ENCODE data around the gene ILKAP. TPM values are rescaled to one million over a fixed set of nuclear protein-coding genes. Genes with fewer than 3 reads are reported as not detected.

ILKAP gene
- polyA plus RNA-seq, 6 donors from 2014 or later: 37.4 to 51.4 (median 48.4) TPM

GRCh38 chr2:238155761-238156694 lies 47.5 kb downstream of the ILKAP start:
- peak overlapping the region in 2 of 8 donors; percentile 29 to 41 for H3K4me3 Mint-ChIP-seq
- peaks cover 15 to 23% (median 19%) of the 10 kb centered on the region in 3 donors for H3K4me1 Mint-ChIP-seq
- peaks cover 0 to 2% (median 0%) of the 10 kb centered on the region in 7 donors for H3K9me3 Mint-ChIP-seq
- DNase-seq: no peak
- no peak overlapping the region for H3K27ac Mint-ChIP-seq
- no peak for ATAC-seq (ENCODE audit: low read depth in 2 of 2)
- no peaks in the 10 kb centered on the region for H3K36me3 Mint-ChIP-seq
- H3K27me3 Mint-ChIP-seq: peaks cover 8 to 19% (median 19%) of the 10 kb centered on the region in 3 donors

GRCh38 chr2:238155051-238155760 lies 48.3 kb downstream of the ILKAP start:
- H3K27ac Mint-ChIP-seq: no peak overlapping the region
- H3K36me3 Mint-ChIP-seq: no peaks in the 10 kb centered on the region
- peaks cover 8 to 12% (median 12%) of the 10 kb centered on the region in 3 donors for H3K27me3 Mint-ChIP-seq
- ATAC-seq (ENCODE audit: low read depth in 2 of 2) (no peak), DNase-seq (no peak)
- H3K9me3 Mint-ChIP-seq: peaks cover 0 to 2% (median 0%) of the 10 kb centered on the region in 7 donors
- no peak overlapping the region for H3K4me3 Mint-ChIP-seq
- peaks cover 10 to 17% (median 11%) of the 10 kb centered on the region in 3 donors for H3K4me1 Mint-ChIP-seq

DNA sequence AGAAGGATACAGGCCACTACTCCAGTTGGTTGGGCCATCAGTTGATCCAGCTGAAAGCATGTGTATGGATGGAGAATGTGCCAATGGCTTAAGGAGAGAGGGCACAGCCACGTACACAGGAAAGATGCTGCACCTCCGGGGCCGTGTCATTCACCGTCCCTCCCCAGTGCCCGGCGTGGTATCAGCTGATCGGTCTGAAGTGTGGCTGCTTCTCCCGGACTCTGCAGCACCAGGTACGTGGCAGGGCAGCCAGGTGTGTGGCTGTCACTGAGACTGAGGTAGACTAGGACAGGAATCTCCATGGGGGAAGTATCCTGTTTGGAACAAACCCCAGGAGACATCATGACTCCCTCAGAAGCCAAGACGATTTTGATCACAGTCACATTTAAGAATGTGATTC lies 48.9 kb downstream of the ILKAP start:
- Mint-ChIP-seq H3K4me1 (peaks cover 4 to 11% (median 5%) of the 10 kb centered on the region in 3 donors), H3K36me3 (no peaks in the 10 kb centered on the region), H3K27me3 (peaks cover 5 to 6% (median 6%) of the 10 kb centered on the region in 3 donors), H3K9me3 (peaks cover 0 to 2% (median 0%) of the 10 kb centered on the region in 7 donors), H3K4me3 (no peak overlapping the region), H3K27ac (no peak overlapping the region)
- ATAC-seq (ENCODE audit: low read depth in 2 of 2) (no peak), DNase-seq (no peak)

DNA sequence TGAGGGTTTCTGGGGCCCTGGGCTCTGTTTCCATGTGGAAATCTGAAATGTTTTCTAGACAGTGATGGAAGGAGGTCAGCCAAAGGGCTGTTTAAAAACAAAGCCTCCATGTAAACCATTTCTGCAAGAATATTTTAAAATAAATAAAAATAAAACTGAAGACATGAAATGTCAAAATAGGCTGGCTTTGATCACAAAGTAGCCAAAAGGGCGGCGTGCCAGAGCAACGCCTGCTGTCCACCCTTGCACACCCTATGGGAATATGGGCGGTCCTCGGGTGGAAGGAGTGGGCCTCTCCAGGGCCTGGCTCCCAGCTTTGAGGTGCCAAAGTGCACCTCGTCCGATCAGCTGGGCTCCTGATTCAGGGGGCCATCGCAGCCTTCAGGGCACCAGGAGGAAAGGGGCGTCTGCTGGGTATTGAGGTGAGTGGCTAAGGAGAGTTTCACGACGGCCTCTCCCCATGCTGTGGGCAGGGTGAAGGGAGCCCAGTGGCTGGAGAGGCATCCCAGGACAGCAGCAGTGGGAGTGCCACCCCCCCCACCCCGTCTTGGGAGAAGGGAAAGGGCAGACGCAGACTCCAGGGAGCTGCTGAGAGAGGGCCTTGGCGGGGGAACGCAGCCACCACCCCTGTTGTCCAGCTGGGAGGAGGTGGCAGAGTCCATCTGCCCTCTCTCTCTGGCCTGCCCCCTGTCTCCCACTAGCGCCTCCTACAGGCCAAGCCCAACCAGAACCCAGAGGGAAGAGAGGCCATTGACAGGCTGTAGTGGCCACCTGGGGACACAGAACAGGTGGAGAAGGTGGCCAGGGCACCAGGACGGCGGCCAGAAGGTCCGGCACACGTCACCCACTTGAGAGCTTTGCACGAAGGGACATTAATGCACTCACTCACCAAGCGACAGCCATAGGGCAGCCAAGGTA lies 50.5 kb downstream of the ILKAP start:
- Mint-ChIP-seq H3K27me3 (no peaks in the 10 kb centered on the region), H3K36me3 (no peaks in the 10 kb centered on the region), H3K9me3 (peaks cover 0 to 2% (median 0%) of the 10 kb centered on the region in 7 donors), H3K27ac (peak overlapping the region in 1 of 6 donors; percentile 53), H3K4me1 (peaks cover 0 to 5% (median 0%) of the 10 kb centered on the region in 3 donors), H3K4me3 (no peak overlapping the region)
- DNase-seq: no peak
- ATAC-seq (ENCODE audit: low read depth in 2 of 2): no peak

DNA sequence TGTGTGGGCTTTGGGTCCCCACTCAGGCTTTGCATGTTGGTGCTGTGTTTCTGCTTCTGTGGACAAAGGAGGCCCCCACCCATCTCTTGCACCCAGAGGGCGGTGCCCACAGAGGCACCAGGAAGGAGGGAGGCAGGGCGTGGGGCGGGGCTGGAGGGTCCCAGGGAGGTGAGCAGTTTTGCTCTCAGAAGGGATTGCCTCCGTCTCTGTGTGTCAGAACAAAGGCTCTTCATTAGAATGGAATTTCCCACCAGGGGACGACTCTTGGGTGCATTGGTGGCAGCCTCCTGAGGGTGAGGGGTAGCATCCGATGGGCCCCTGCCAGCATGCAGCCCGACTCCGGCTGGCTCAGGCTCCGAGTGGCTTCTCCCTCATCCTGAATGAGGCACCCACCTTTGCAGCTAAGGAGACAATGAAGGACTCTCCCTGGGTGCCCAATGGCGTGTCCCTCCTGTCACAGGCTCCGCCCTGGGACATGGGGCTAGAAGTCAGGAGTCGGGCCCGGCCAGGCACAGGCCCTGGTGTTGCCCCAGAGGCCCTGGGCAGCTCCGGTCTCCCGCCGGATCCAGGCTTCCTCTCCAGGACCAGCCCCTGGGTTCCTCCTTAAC lies 51.8 kb downstream of the ILKAP start:
- peaks cover 0 to 5% (median 0%) of the 10 kb centered on the region in 3 donors for H3K4me1 Mint-ChIP-seq
- ATAC-seq (ENCODE audit: low read depth in 2 of 2): no peak
- no peak for DNase-seq
- no peak overlapping the region for H3K27ac Mint-ChIP-seq
- peaks cover 0 to 2% (median 0%) of the 10 kb centered on the region in 7 donors for H3K9me3 Mint-ChIP-seq
- no peak overlapping the region for H3K4me3 Mint-ChIP-seq
- H3K27me3 Mint-ChIP-seq: no peaks in the 10 kb centered on the region
- no peaks in the 10 kb centered on the region for H3K36me3 Mint-ChIP-seq

GRCh38 chr2:238151205-238151604 lies 52.3 kb downstream of the ILKAP start:
- Mint-ChIP-seq H3K9me3 (peaks cover 0 to 2% (median 0%) of the 10 kb centered on the region in 7 donors), H3K36me3 (no peaks in the 10 kb centered on the region), H3K27me3 (no peaks in the 10 kb centered on the region), H3K4me1 (peaks cover 0 to 5% (median 0%) of the 10 kb centered on the region in 3 donors), H3K4me3 (no peak overlapping the region), H3K27ac (no peak overlapping the region)
- no peak for ATAC-seq (ENCODE audit: low read depth in 2 of 2)
- DNase-seq: no peak

DNA sequence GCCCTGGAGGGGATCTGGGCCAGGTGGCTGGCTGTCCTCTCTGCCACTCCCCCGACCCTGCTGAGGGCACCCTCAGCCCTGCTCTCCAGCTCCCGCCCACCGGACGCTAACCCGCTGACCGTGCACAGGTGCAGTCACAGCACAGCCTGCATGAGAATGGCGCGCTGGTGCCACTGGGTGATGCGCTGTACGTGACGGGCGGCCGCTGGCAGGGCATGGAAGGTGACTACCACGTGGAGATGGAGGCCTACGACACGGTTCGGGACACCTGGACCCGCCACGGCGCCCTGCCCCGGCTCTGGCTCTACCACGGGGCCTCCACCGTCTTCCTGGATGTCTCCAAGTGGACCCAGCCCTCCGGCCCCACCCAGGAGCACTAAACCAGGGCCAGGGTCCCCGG lies 52.8 kb downstream of the ILKAP start:
- no peaks in the 10 kb centered on the region for H3K27me3 Mint-ChIP-seq
- no peak overlapping the region for H3K27ac Mint-ChIP-seq
- H3K36me3 Mint-ChIP-seq: no peaks in the 10 kb centered on the region
- no peak for DNase-seq
- peaks cover 0 to 5% (median 0%) of the 10 kb centered on the region in 3 donors for H3K4me1 Mint-ChIP-seq
- no peak for ATAC-seq (ENCODE audit: low read depth in 2 of 2)
- H3K9me3 Mint-ChIP-seq: peaks cover 0 to 2% (median 0%) of the 10 kb centered on the region in 7 donors
- no peak overlapping the region for H3K4me3 Mint-ChIP-seq

DNA sequence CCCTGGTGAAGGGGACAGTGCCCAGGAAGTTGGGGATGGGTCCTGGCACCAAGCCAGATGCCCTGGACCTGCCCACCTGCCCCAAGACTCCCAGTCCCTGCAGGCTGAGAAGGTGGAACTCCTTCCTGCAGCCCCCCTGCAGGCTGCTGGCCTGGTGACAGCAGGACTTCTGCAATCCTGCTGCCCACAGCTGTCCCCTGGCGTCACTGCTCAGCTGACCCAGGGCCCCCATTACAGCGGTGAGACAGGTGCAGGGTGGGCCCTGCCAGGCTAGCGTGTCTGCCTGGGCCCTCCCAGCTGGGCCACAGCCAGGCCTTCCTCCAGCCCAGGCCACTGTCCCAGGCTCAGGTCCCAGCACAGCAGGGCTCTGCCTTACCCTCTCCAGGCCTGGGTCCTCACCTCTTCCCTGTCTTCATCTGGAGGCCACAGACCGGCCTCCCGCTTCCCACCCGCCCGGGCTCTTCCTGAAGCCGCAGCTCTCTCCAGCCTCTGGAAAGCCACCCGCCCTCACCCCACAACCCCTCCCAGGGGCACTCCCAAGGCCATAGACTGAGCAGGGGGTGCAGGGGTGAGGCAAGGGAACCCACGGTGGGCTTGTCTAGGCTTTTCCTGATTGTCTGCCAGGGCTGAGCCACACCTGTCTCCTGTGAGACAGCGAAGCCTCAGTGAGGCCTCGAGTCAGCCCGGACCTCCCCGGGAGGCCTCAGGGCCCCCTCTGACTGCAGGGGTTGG lies 53.5 kb downstream of the ILKAP start:
- Mint-ChIP-seq H3K27me3 (no peaks in the 10 kb centered on the region), H3K4me1 (peaks cover 0 to 10% (median 0%) of the 10 kb centered on the region in 3 donors), H3K27ac (no peak overlapping the region), H3K9me3 (peaks cover 0 to 2% (median 0%) of the 10 kb centered on the region in 7 donors), H3K4me3 (no peak overlapping the region), H3K36me3 (no peaks in the 10 kb centered on the region)
- no peak for DNase-seq
- ATAC-seq (ENCODE audit: low read depth in 2 of 2): no peak

GRCh38 chr2:238148981-238149380 lies 54.5 kb downstream of the ILKAP start:
- H3K27me3 Mint-ChIP-seq: no peaks in the 10 kb centered on the region
- DNase-seq: no peak
- H3K9me3 Mint-ChIP-seq: peaks cover 0 to 1% (median 0%) of the 10 kb centered on the region in 7 donors
- no peak for ATAC-seq (ENCODE audit: low read depth in 2 of 2)
- no peak overlapping the region for H3K4me3 Mint-ChIP-seq
- peaks cover 0 to 7% (median 4%) of the 10 kb centered on the region in 3 donors for H3K4me1 Mint-ChIP-seq
- no peaks in the 10 kb centered on the region for H3K36me3 Mint-ChIP-seq
- H3K27ac Mint-ChIP-seq: no peak overlapping the region

GRCh38 chr2:238146884-238147544 lies 56.5 kb downstream of the ILKAP start:
- Mint-ChIP-seq H3K27ac (no peak overlapping the region), H3K36me3 (no peaks in the 10 kb centered on the region), H3K27me3 (no peaks in the 10 kb centered on the region), H3K9me3 (peaks cover 0 to 1% (median 0%) of the 10 kb centered on the region in 7 donors), H3K4me1 (peaks cover 0 to 6% (median 5%) of the 10 kb centered on the region in 3 donors), H3K4me3 (no peak overlapping the region)
- ATAC-seq (ENCODE audit: low read depth in 2 of 2) (no peak), DNase-seq (no peak)

GRCh38 chr2:238145851-238146250 lies 57.6 kb downstream of the ILKAP start:
- H3K4me1 Mint-ChIP-seq: peaks cover 0 to 10% (median 5%) of the 10 kb centered on the region in 3 donors
- no peak for DNase-seq
- H3K36me3 Mint-ChIP-seq: no peaks in the 10 kb centered on the region
- H3K27me3 Mint-ChIP-seq: no peaks in the 10 kb centered on the region
- peaks cover 0 to 1% (median 0%) of the 10 kb centered on the region in 7 donors for H3K9me3 Mint-ChIP-seq
- no peak overlapping the region for H3K27ac Mint-ChIP-seq
- no peak for ATAC-seq (ENCODE audit: low read depth in 2 of 2)
- no peak overlapping the region for H3K4me3 Mint-ChIP-seq

Data from naive B cell (primary cell).